SK-N-SH treated with all-trans-retinoic acid at 6 μM for 48 hours (cell line): ENCODE measurements around the gene NKD1.

Source experiments
- ATAC-seq: fragments of 200-7000 bp; cut with Tn5 transposase; 3 replicates; pipeline ENCODE4 v1.9.1; 2020; ENCODE audit warnings: mild to moderate bottlenecking, moderate library complexity
- BACH2 ChIP-seq: fragments of 250-450 bp; sonication (Bioruptor Pico); IDR thresholded peaks from 2 replicates; pipeline ENCODE4 v1.9.0; 2021; ENCODE audit warnings: mild to moderate bottlenecking, borderline replicate concordance
- CSDC2 ChIP-seq: fragments of 250-450 bp; sonication (Bioruptor Pico); IDR thresholded peaks from 2 replicates; pipeline ENCODE4 v1.5.0; 2020; ENCODE audit warnings: mild to moderate bottlenecking, moderate library complexity
- ESRRG ChIP-seq: fragments of 250-450 bp; sonication (Bioruptor Pico); IDR thresholded peaks from 2 replicates; pipeline ENCODE4 v1.6.1; 2021; ENCODE audit warnings: mild to moderate bottlenecking
- ISL1 ChIP-seq: fragments of 250-450 bp; sonication (Bioruptor Pico); IDR thresholded peaks from 2 replicates; pipeline ENCODE4 v2.1.2; 2022; ENCODE audit warnings: mild to moderate bottlenecking, moderate library complexity
- OSR1 ChIP-seq: fragments of 250-450 bp; sonication (Bioruptor Pico); IDR thresholded peaks from 2 replicates; pipeline ENCODE4 v1.8.0; 2022; ENCODE audit warnings: moderate library complexity, mild to moderate bottlenecking, inconsistent platforms
- PPARA ChIP-seq: fragments of 250-450 bp; sonication (Bioruptor Pico); IDR thresholded peaks from 2 replicates; pipeline ENCODE4 v1.5.0; 2020; ENCODE audit warnings: mild to moderate bottlenecking, borderline replicate concordance
- TCF4 ChIP-seq: fragments of 250-450 bp; sonication (Bioruptor Pico); IDR thresholded peaks from 2 replicates; pipeline ENCODE4 v1.8.0; 2021; ENCODE audit warnings: mild to moderate bottlenecking, moderate library complexity, borderline replicate concordance
- TOX ChIP-seq: fragments of 250-450 bp; sonication (Bioruptor Pico); IDR thresholded peaks from 2 replicates; pipeline ENCODE4 v1.8.0; 2021; ENCODE audit warnings: mild to moderate bottlenecking, moderate library complexity, borderline replicate concordance
- ZFP3 ChIP-seq: fragments of 250-450 bp; sonication (Bioruptor Pico); IDR thresholded peaks from 2 replicates; pipeline ENCODE4 v1.5.0; 2020; ENCODE audit warnings: mild to moderate bottlenecking, moderate library complexity
- ZFP30 ChIP-seq: fragments of 450-650 bp; formaldehyde crosslinking; IDR thresholded peaks from 2 replicates; pipeline ENCODE4 v1.5.0; 2022; ENCODE audit warnings: mild to moderate bottlenecking, moderate library complexity
- ZNF565 ChIP-seq: fragments of 450-650 bp; formaldehyde crosslinking; conservative IDR thresholded peaks from 2 replicates; pipeline ENCODE4 v1.5.0; 2020; ENCODE audit warnings: low read depth, mild to moderate bottlenecking, moderate library complexity
- ZNF70 ChIP-seq: fragments of 450-650 bp; formaldehyde crosslinking; IDR thresholded peaks from 2 replicates; pipeline ENCODE4 v1.5.0; 2020; ENCODE audit warnings: mild to moderate bottlenecking, moderate library complexity
- ZNF8 ChIP-seq: fragments of 450-650 bp; formaldehyde crosslinking; IDR thresholded peaks from 2 replicates; pipeline ENCODE4 v1.5.0; 2020; ENCODE audit warnings: mild to moderate bottlenecking, moderate library complexity
- TF ChIP-seq, protein P1 (sequence below): fragments of 250-450 bp; sonication (Bioruptor Pico); IDR thresholded peaks from 2 replicates; pipeline ENCODE4 v1.5.1; 2020; ENCODE audit warnings: low read depth, mild to moderate bottlenecking, moderate library complexity
- TF ChIP-seq, protein P2 (sequence below): fragments of 250-450 bp; sonication (Bioruptor Pico); IDR thresholded peaks from 2 replicates; pipeline ENCODE4 v1.8.0; 2021; ENCODE audit warnings: low read depth, mild to moderate bottlenecking, moderate library complexity, borderline replicate concordance
- TF ChIP-seq, protein P3 (sequence below): fragments of 250-450 bp; sonication (Bioruptor Pico); IDR thresholded peaks from 2 replicates; pipeline ENCODE4 v1.5.0; 2020; ENCODE audit warnings: mild to moderate bottlenecking, moderate library complexity
- TF ChIP-seq, protein P4 (sequence below): fragments of 250-450 bp; sonication (Bioruptor Pico); IDR thresholded peaks from 2 replicates; pipeline ENCODE4 v1.8.0; 2020; ENCODE audit warnings: mild to moderate bottlenecking, moderate library complexity, borderline replicate concordance

The NKD1 gene

DNA sequence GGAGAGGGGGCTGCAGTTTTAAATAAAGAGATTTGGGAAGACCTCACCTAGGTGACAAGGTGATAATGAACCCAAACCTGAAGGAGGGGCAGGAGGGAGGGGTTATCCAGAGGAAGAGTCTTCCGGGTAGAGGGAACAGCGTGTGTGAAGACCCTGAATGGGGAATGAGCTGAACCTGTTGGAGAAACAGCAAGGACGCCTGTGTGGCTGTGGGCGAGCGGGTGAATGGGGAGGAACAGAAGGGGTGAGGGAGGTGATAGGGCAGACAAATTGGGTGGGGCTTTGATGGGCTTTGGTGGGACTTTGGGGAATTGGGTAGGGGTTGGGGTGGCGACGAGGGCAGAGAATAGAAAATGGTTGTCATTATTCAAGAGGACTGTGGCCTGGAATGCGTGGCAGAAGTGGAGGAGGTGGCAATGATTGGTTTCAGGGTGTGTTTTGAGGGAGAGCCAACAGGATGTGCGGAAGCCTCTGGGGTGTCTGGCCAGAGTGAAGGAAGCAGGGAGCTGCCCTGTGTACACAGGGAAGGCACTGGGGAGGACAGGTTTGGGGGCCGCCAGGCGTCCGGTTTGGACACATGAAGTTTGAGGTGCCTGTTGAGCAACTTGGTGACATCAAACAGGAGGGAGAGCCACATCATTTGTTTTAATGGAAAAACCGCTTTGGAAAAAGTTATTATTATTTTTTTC, 48.7 kb downstream of the NKD1 start:
- TF ChIP-seq ZNF70 (CRISPR knock-in tag) (no peak), ZNF8 (CRISPR knock-in tag) (no peak), ZFP30 (no peak), CSDC2 (CRISPR knock-in tag) (no peak), ESRRG (CRISPR knock-in tag) (no peak), BACH2 (CRISPR knock-in tag) (no peak)
- TF ChIP-seq, protein P1, sequence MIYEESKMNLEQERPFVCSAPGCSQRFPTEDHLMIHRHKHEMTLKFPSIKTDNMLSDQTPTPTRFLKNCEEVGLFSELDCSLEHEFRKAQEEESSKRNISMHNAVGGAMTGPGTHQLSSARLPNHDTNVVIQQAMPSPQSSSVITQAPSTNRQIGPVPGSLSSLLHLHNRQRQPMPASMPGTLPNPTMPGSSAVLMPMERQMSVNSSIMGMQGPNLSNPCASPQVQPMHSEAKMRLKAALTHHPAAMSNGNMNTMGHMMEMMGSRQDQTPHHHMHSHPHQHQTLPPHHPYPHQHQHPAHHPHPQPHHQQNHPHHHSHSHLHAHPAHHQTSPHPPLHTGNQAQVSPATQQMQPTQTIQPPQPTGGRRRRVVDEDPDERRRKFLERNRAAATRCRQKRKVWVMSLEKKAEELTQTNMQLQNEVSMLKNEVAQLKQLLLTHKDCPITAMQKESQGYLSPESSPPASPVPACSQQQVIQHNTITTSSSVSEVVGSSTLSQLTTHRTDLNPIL = no peak
- TF ChIP-seq, protein P2, sequence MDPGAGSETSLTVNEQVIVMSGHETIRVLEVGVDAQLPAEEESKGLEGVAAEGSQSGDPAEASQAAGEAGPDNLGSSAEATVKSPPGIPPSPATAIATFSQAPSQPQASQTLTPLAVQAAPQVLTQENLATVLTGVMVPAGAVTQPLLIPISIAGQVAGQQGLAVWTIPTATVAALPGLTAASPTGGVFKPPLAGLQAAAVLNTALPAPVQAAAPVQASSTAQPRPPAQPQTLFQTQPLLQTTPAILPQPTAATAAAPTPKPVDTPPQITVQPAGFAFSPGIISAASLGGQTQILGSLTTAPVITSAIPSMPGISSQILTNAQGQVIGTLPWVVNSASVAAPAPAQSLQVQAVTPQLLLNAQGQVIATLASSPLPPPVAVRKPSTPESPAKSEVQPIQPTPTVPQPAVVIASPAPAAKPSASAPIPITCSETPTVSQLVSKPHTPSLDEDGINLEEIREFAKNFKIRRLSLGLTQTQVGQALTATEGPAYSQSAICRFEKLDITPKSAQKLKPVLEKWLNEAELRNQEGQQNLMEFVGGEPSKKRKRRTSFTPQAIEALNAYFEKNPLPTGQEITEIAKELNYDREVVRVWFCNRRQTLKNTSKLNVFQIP (CRISPR knock-in tag) = no peak
- TF ChIP-seq, protein P3, sequence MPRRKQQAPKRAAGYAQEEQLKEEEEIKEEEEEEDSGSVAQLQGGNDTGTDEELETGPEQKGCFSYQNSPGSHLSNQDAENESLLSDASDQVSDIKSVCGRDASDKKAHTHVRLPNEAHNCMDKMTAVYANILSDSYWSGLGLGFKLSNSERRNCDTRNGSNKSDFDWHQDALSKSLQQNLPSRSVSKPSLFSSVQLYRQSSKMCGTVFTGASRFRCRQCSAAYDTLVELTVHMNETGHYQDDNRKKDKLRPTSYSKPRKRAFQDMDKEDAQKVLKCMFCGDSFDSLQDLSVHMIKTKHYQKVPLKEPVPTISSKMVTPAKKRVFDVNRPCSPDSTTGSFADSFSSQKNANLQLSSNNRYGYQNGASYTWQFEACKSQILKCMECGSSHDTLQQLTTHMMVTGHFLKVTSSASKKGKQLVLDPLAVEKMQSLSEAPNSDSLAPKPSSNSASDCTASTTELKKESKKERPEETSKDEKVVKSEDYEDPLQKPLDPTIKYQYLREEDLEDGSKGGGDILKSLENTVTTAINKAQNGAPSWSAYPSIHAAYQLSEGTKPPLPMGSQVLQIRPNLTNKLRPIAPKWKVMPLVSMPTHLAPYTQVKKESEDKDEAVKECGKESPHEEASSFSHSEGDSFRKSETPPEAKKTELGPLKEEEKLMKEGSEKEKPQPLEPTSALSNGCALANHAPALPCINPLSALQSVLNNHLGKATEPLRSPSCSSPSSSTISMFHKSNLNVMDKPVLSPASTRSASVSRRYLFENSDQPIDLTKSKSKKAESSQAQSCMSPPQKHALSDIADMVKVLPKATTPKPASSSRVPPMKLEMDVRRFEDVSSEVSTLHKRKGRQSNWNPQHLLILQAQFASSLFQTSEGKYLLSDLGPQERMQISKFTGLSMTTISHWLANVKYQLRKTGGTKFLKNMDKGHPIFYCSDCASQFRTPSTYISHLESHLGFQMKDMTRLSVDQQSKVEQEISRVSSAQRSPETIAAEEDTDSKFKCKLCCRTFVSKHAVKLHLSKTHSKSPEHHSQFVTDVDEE (CRISPR knock-in tag) = no peak
- TF ChIP-seq, protein P4, sequence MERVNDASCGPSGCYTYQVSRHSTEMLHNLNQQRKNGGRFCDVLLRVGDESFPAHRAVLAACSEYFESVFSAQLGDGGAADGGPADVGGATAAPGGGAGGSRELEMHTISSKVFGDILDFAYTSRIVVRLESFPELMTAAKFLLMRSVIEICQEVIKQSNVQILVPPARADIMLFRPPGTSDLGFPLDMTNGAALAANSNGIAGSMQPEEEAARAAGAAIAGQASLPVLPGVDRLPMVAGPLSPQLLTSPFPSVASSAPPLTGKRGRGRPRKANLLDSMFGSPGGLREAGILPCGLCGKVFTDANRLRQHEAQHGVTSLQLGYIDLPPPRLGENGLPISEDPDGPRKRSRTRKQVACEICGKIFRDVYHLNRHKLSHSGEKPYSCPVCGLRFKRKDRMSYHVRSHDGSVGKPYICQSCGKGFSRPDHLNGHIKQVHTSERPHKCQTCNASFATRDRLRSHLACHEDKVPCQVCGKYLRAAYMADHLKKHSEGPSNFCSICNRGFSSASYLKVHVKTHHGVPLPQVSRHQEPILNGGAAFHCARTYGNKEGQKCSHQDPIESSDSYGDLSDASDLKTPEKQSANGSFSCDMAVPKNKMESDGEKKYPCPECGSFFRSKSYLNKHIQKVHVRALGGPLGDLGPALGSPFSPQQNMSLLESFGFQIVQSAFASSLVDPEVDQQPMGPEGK (CRISPR knock-in tag) = no peak
- no peak for ATAC-seq

DNA sequence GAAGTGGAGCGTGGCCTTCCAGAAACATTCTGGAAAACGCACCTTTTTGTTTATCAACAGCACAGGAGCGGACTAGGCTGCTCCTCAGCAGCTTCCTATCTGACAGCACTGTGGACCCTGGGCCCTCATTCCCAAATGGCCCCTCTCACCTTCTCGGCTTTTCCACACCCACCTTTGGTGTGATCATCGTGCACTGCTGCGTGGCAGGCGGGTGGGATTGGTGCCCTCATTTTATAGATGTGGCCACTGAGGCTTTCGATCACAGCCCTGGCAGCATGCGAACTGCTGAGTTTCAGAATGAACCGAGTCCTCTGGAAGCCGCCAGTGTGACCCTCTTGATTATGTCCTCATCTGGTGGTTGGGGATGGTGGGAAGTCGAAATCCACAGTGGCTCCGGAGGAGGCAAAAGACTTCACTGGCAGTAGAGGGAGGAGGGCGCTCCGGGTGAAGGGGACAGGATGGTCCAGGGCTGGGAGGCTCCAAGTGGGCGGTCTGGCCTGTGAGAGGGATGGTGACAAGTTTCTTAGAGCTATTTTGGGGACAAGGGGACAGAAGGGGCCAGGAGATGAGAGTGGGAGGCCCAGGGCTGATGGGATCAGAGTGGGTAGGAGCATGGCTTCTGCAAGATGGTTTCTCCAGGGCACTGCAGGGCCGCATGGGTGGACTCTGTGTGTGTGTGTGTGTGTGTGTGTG, 49.5 kb downstream of the NKD1 start:
- no peak for ATAC-seq
- no peak for TF ChIP-seq ZFP30
- TF ChIP-seq BACH2 (CRISPR knock-in tag) = no peak
- no peak for TF ChIP-seq ZNF565 (CRISPR knock-in tag)
- no peak for TF ChIP-seq OSR1 (CRISPR knock-in tag)
- no peak for TF ChIP-seq TCF4
- TF ChIP-seq, all 23 proteins: peak for 0

DNA sequence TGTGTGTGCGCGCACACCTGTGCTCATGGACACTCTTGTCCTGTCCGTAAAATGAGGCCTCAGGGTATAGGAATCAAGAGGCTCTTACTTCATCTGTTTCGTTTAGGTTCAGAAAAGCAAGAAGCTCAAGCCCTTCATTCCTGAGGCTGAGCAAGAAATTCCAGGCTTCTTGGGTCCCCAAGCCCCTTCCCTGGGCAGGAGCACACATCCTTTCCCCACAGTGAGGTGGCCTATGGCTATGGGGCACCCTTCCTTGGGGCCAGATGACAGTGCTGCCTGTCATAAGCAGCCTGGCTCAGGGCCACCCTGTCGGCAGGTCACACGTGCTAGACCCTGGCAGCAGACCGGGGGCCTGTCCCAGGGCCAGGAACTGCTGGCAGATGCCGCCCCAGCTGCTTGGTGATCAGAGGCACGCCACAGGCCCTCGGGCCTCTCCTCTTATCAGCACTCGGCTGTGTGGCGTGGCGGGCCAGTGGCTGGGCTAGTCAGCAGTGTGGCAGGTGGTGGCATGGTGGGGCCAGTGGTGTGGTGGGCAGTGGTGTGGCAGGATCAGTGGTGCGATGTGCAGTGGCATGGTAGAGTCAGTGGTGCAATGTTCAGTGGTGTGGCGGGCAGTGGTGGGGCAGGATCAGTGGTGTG, 50.2 kb downstream of the NKD1 start:
- no peak for ATAC-seq
- TF ChIP-seq ZFP3 (CRISPR knock-in tag) (no peak), PPARA (CRISPR knock-in tag) (no peak), OSR1 (CRISPR knock-in tag) (no peak), ISL1 (CRISPR knock-in tag) (no peak), ZNF70 (CRISPR knock-in tag) (no peak), TOX (CRISPR knock-in tag) (no peak)
- TF ChIP-seq, protein P4 (CRISPR knock-in tag) = no peak
- TF ChIP-seq, protein P1 = no peak
